WTC11 (cell line): ENCODE data around the gene FAM216A. TPM values are rescaled to one million over a fixed set of nuclear protein-coding genes. Genes with fewer than 3 reads are reported as not detected.

ENCODE experiments used
- ATAC-seq: fragments of 200-7000 bp; cut with Tn5 transposase; 2 replicates; pipeline ENCODE4 v1.10.0; 2021; ENCODE audit warnings: mild to moderate bottlenecking, moderate library complexity
- CTCF ChIA-PET: fragments of 300-600 bp; sonication (Branson Sonifier 250); formaldehyde crosslinking; loops from one replicate; lab custom pipeline; 2021; ENCODE audit warnings: antibody characterized with exemption; lab: Charles Lee
- POLR2A ChIA-PET: fragments of 350-600 bp; sonication (Branson Sonifier 250); formaldehyde crosslinking; loops from one replicate; lab custom pipeline; 2021; ENCODE audit warnings: antibody characterized with exemption; lab: Charles Lee
- DNase-seq: peaks from one replicate; pipeline ENCODE4 v3.0.0; 2021; ENCODE audit warnings: low spot score
- H3K27ac Mint-ChIP-seq: 2 replicates; pipeline ENCODE4 v1.8.0; 2021; ENCODE audit warnings: mixed read lengths
- H3K27me3 Mint-ChIP-seq: 2 replicates; pipeline ENCODE4 v1.8.0; 2021; ENCODE audit warnings: low read depth, mild to moderate bottlenecking, moderate library complexity, mixed read lengths
- H3K36me3 Mint-ChIP-seq: 2 replicates; pipeline ENCODE4 v1.8.0; 2021; ENCODE audit warnings: mixed read lengths
- H3K4me1 Mint-ChIP-seq: 2 replicates; pipeline ENCODE4 v1.8.0; 2022; ENCODE audit warnings: mixed read lengths
- H3K4me3 Mint-ChIP-seq: 2 replicates; pipeline ENCODE4 v1.8.0; 2021; ENCODE audit warnings: mild to moderate bottlenecking, moderate library complexity, mixed read lengths
- H3K9me3 Mint-ChIP-seq: 2 replicates; pipeline ENCODE4 v1.8.0; 2021; ENCODE audit warnings: mixed read lengths
- ATF6 ChIP-seq: sonication (generic); formaldehyde crosslinking; IDR thresholded peaks from 2 replicates; pipeline ENCODE4 v1.8.1; 2023; ENCODE audit warnings: mild to moderate bottlenecking, missing genetic modification reagents
- CREM ChIP-seq: sonication (generic); formaldehyde crosslinking; IDR thresholded peaks from 2 replicates; pipeline ENCODE4 v1.8.1; 2022; ENCODE audit warnings: mild to moderate bottlenecking, missing genetic modification reagents, moderate library complexity
- CTCF ChIP-seq: fragments of 200-600 bp; IDR thresholded peaks from 2 replicates; pipeline ENCODE4 v1.8.0; 2022; ENCODE audit warnings: antibody characterized with exemption
- E2F1 ChIP-seq: sonication (generic); formaldehyde crosslinking; IDR thresholded peaks from 2 replicates; pipeline ENCODE4 v1.8.0; 2022; ENCODE audit warnings: mild to moderate bottlenecking, missing genetic modification reagents
- FOXK1 ChIP-seq: sonication (generic); formaldehyde crosslinking; IDR thresholded peaks from 2 replicates; pipeline ENCODE4 v1.8.0; 2022; ENCODE audit warnings: mild to moderate bottlenecking, moderate library complexity, missing genetic modification reagents
- FOXP1 ChIP-seq: sonication (generic); formaldehyde crosslinking; IDR thresholded peaks from 2 replicates; pipeline ENCODE4 v1.8.0; 2022; ENCODE audit warnings: missing genetic modification reagents, mild to moderate bottlenecking, moderate library complexity, borderline replicate concordance
- FOXP4 ChIP-seq: sonication (generic); formaldehyde crosslinking; IDR thresholded peaks from 2 replicates; pipeline ENCODE4 v1.8.0; 2022; ENCODE audit warnings: mild to moderate bottlenecking, missing genetic modification reagents
- GABPB1 ChIP-seq: sonication (generic); formaldehyde crosslinking; IDR thresholded peaks from 2 replicates; pipeline ENCODE4 v1.8.1; 2023; ENCODE audit warnings: mild to moderate bottlenecking, missing genetic modification reagents
- HMGXB4 ChIP-seq: sonication (generic); formaldehyde crosslinking; IDR thresholded peaks from 2 replicates; pipeline ENCODE4 v1.8.1; 2023; ENCODE audit warnings: mild to moderate bottlenecking, moderate library complexity, missing genetic modification reagents
- IRF2 ChIP-seq: sonication (generic); formaldehyde crosslinking; IDR thresholded peaks from 2 replicates; pipeline ENCODE4 v1.8.0; 2022; ENCODE audit warnings: low read depth, missing genetic modification reagents, borderline replicate concordance
- MLX ChIP-seq: sonication (generic); formaldehyde crosslinking; IDR thresholded peaks from 2 replicates; pipeline ENCODE4 v1.8.1; 2023; ENCODE audit warnings: mild to moderate bottlenecking, missing genetic modification reagents, moderate library complexity
- NFE2L1 ChIP-seq: sonication (generic); formaldehyde crosslinking; IDR thresholded peaks from 2 replicates; pipeline ENCODE4 v1.8.1; 2023; ENCODE audit warnings: missing genetic modification reagents
- PRRX2 ChIP-seq: fragments of 250-450 bp; sonication (Bioruptor Pico); IDR thresholded peaks from 2 replicates; pipeline ENCODE4 v1.8.0; 2021; ENCODE audit warnings: mild to moderate bottlenecking
- RELA ChIP-seq: sonication (generic); formaldehyde crosslinking; IDR thresholded peaks from 2 replicates; pipeline ENCODE4 v1.8.1; 2022; ENCODE audit warnings: missing genetic modification reagents, mild to moderate bottlenecking, borderline replicate concordance
- USF2 ChIP-seq: sonication (generic); formaldehyde crosslinking; IDR thresholded peaks from 2 replicates; pipeline ENCODE4 v1.8.1; 2023; ENCODE audit warnings: mild to moderate bottlenecking, missing genetic modification reagents, moderate library complexity
- ZNF232 ChIP-seq: sonication (generic); formaldehyde crosslinking; IDR thresholded peaks from 2 replicates; pipeline ENCODE4 v1.8.0; 2022; ENCODE audit warnings: mild to moderate bottlenecking, missing genetic modification reagents
- ZNF425 ChIP-seq: fragments of 250-450 bp; sonication (Bioruptor Pico); conservative IDR thresholded peaks from 2 replicates; pipeline ENCODE4 v1.9.0; 2021; ENCODE audit warnings: mild to moderate bottlenecking
- ZSCAN18 ChIP-seq: fragments of 250-450 bp; sonication (Bioruptor Pico); IDR thresholded peaks from 2 replicates; pipeline ENCODE4 v2.1.2; 2022; ENCODE audit warnings: mild to moderate bottlenecking, moderate library complexity
- total RNA-seq: library from RNA; stranded (reverse); gene quantifications from 3 replicates; pipeline ENCODE4 v1.2.3, GENCODE V29; 2021

Gene FAM216A
- total RNA-seq, 1 experiment from 2014 or later: 16.9 TPM

GRCh38 chr12:110449799-110450497 is 18.7 kb upstream of the FAM216A start, which contains the start of gene ARPC3:
Gene ARPC3, minus strand, starts transcription at chr12:110450337. Its CDS starts 77 bp downstream, at chr12:110450260.
- peaks cover 7% of the 10 kb centered on the region; the same call in 1 of the 2 replicates for H3K4me1 Mint-ChIP-seq
- H3K4me3 Mint-ChIP-seq: peak within 1 kb of the TSS; percentile 100
- peak within 1 kb of the TSS; percentile 98 for H3K27ac Mint-ChIP-seq
- H3K9me3 Mint-ChIP-seq: no peaks in the 10 kb centered on the region
- ATAC-seq (peak; percentile 97), DNase-seq (peak; percentile 94)
- H3K27me3 Mint-ChIP-seq: no peaks in the 10 kb centered on the region; the same call in 1 of the 2 replicates
- POLR2A ChIA-PET: interaction anchor here (0.5 to 1.4 kb wide), 5 partner anchors 18 to 716 kb away, joined by 4 to 18 read pairs (median 6); partner anchors contain the start of genes FAM216A and GPN3
- CTCF ChIA-PET: interaction anchor here (0.6 to 4.2 kb wide), 45 partner anchors 9 to 933 kb away, joined by 3 to 61 read pairs (median 4); partner anchors contain the start of genes FAM216A, GPN3, IFT81 and TCTN1
- peaks cover 25% of the 10 kb centered on the region for H3K36me3 Mint-ChIP-seq
- no peak for TF ChIP-seq IRF2 (CRISPR knock-in tag)
- no peak for TF ChIP-seq RELA (CRISPR knock-in tag)
- peak; percentile 70; the same call in 1 of the 2 replicates for TF ChIP-seq FOXP1 (CRISPR knock-in tag)
- TF ChIP-seq ATF6 (CRISPR knock-in tag): no peak
- TF ChIP-seq ZNF425 (CRISPR knock-in tag): no peak
- TF ChIP-seq E2F1 (CRISPR knock-in tag): no peak
- peak; percentile 48; the same call in 1 of the 2 replicates for TF ChIP-seq HMGXB4 (CRISPR knock-in tag)
- peak; percentile 50; the same call in 1 of the 2 replicates for TF ChIP-seq CTCF
- TF ChIP-seq PRRX2 (CRISPR knock-in tag): no peak
- TF ChIP-seq ZNF232 (CRISPR knock-in tag): 0 out of 2 replicates have a peak, but pooled peaks have one; percentile 27
- peak; percentile 76 for TF ChIP-seq GABPB1 (CRISPR knock-in tag)
- TF ChIP-seq NFE2L1 (CRISPR knock-in tag): peak; percentile 8; the same call in 1 of the 2 replicates
- peak; percentile 66 for TF ChIP-seq CREM
- no peak for TF ChIP-seq ZSCAN18 (CRISPR knock-in tag)
- no peak for TF ChIP-seq MLX (CRISPR knock-in tag)
- no peak for TF ChIP-seq USF2 (CRISPR knock-in tag)
- TF ChIP-seq FOXP4 (CRISPR knock-in tag): 0 out of 2 replicates have a peak, but pooled peaks have one; percentile 47
- TF ChIP-seq FOXK1 (CRISPR knock-in tag): peak; percentile 76; the same call in 1 of the 2 replicates
